ACC112 (cell line): ENCODE measurements around the gene OR2D3.
"Not testable (repeated sequence)": the region's sequence is repeated elsewhere in the genome, so short reads cannot be mapped to it uniquely, and the experiment has no call there.

Source experiments
- H2AFZ ChIP-seq: fragments of 200-600 bp; sonication (generic); one replicate; pipeline ENCODE4 v1.6.0; 2017; ENCODE audit warnings: antibody characterized with exemption, low read length; ENCODE audit not compliant: unreplicated experiment
- H3K27ac ChIP-seq: fragments of 200-600 bp; sonication (generic); 2 replicates; pipeline ENCODE4 v1.5.1; 2014; ENCODE audit warnings: low read depth, mild to moderate bottlenecking, antibody characterized with exemption, low read length, moderate library complexity
- H3K27me3 ChIP-seq: fragments of 200-600 bp; sonication (generic); 2 replicates; pipeline ENCODE4 v1.6.1; 2014; ENCODE audit warnings: mild to moderate bottlenecking, antibody characterized with exemption, low read length, moderate library complexity, mixed read lengths; ENCODE audit not compliant: insufficient read depth
- H3K36me3 ChIP-seq: fragments of 200-600 bp; sonication (generic); 2 replicates; pipeline ENCODE4 v1.6.1; 2016; ENCODE audit warnings: mild to moderate bottlenecking, antibody characterized with exemption, low read length, moderate library complexity, mixed read lengths; ENCODE audit not compliant: insufficient read depth
- H3K4me1 ChIP-seq: fragments of 200-600 bp; sonication (generic); one replicate; pipeline ENCODE4 v1.6.1; 2016; ENCODE audit warnings: low read length, mixed read lengths; ENCODE audit not compliant: insufficient read depth, unreplicated experiment, control insufficient read depth
- H3K4me3 ChIP-seq: fragments of 200-600 bp; sonication (generic); 2 replicates; pipeline ENCODE4 v1.5.1; 2014; ENCODE audit warnings: mild to moderate bottlenecking, low read depth, low read length
- H3K79me2 ChIP-seq: fragments of 200-600 bp; sonication (generic); one replicate; pipeline ENCODE4 v1.6.0; 2016; ENCODE audit warnings: low read length; ENCODE audit not compliant: control insufficient read depth, unreplicated experiment, insufficient read depth

Gene OR2D3

GRCh38 chr11:6895010-6895409 is 25.8 kb upstream of the OR2D3 start:
- Histone ChIP-seq H2AFZ (no peak overlapping the region), H3K4me3 (no peak overlapping the region), H3K36me3 (no peaks in the 10 kb centered on the region), H3K4me1 (no peaks in the 10 kb centered on the region), H3K79me2 (no peaks in the 10 kb centered on the region), H3K27ac (no peak overlapping the region), H3K27me3 (peaks cover 4% of the 10 kb centered on the region)

DNA sequence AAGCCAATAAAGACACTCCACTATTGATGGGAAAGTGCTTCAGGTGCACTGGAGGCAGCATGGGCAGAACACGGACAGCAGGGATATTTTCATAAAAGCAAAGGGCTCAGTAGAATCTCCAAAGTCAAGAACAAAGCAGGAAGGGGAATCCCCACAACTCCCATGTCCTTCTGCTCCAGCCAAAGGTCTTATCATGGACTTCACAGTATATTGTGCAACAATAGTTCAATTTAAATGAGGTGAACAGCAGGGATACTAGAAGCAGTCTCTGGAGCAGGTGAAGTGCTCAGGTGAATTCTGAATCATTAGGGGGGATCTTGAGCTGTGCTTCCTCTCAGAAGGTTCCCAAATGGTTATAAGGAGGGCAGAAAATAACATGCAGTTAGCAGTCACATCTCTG is 21.9 kb upstream of the OR2D3 start:
- no peaks in the 10 kb centered on the region for H3K36me3 ChIP-seq
- no peaks in the 10 kb centered on the region for H3K79me2 ChIP-seq
- no peak overlapping the region for H3K4me3 ChIP-seq
- no peak overlapping the region for H3K27ac ChIP-seq
- peaks cover 4% of the 10 kb centered on the region for H3K27me3 ChIP-seq
- no peaks in the 10 kb centered on the region for H3K4me1 ChIP-seq
- no peak overlapping the region for H2AFZ ChIP-seq

- no peak overlapping the region for H3K27ac ChIP-seq
- no peak overlapping the region for H2AFZ ChIP-seq
- H3K36me3 ChIP-seq: no peaks in the 10 kb centered on the region
- peaks cover 4% of the 10 kb centered on the region for H3K27me3 ChIP-seq
- H3K79me2 ChIP-seq: no peaks in the 10 kb centered on the region
- H3K4me1 ChIP-seq: no peaks in the 10 kb centered on the region
- no peak overlapping the region for H3K4me3 ChIP-seq
These were observed 20.3 kb upstream of the OR2D3 start for GRCh38 chr11:6900327-6900999.

DNA sequence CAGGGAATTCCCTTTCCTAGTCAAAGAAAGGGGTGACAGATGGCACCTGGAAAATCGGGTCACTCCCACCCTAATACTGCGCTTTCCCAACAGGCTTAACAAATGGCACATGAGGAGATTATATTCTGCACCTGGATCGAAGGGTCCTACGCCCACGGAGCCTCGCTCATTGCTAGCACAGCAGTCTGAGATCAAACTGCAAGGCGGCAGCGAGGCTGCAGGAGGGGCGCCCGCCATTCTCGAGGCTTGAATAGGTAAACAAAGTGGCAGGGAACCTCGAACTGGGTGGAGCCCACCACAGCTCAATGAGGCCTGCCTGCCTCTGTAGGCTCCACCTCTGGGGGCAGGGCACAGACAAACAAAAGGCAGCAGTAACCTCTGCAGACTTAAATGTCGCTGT is 16.0 kb upstream of the OR2D3 start:
- not testable (repeated sequence) for H3K36me3 ChIP-seq, H2AFZ ChIP-seq, H3K4me3 ChIP-seq, H3K27ac ChIP-seq, H3K79me2 ChIP-seq, H3K4me1 ChIP-seq, H3K27me3 ChIP-seq

DNA sequence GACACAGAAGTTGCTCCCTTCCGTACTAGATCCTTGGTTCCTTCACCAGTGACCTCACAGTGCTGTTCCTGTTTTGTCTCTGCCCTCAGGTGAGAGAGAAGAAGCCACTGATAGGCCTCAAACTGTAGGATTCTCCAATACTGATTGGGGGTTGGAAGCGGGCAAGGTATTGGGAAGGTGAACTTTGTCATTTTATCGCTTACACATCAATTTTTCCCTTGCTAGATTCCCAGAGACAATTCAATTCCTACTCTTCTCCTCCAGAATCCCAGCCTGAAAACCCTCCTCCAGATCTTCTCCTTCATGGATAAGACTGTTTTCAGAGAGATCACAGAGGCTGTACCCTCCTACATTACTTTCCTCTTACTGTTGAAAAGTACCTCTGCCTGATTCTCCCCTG is 9.4 kb upstream of the OR2D3 start:
- no peak overlapping the region for H2AFZ ChIP-seq
- no peaks in the 10 kb centered on the region for H3K79me2 ChIP-seq
- no peaks in the 10 kb centered on the region for H3K27me3 ChIP-seq
- no peak overlapping the region for H3K27ac ChIP-seq
- no peaks in the 10 kb centered on the region for H3K4me1 ChIP-seq
- no peaks in the 10 kb centered on the region for H3K36me3 ChIP-seq
- no peak overlapping the region for H3K4me3 ChIP-seq

GRCh38 chr11:6911948-6912347 is 8.9 kb upstream of the OR2D3 start:
- H3K36me3 ChIP-seq: no peaks in the 10 kb centered on the region
- no peak overlapping the region for H3K27ac ChIP-seq
- no peak overlapping the region for H2AFZ ChIP-seq
- no peaks in the 10 kb centered on the region for H3K27me3 ChIP-seq
- H3K4me1 ChIP-seq: no peaks in the 10 kb centered on the region
- no peaks in the 10 kb centered on the region for H3K79me2 ChIP-seq
- no peak overlapping the region for H3K4me3 ChIP-seq

- Histone ChIP-seq H3K4me3 (no peak overlapping the region), H3K27ac (no peak overlapping the region), H3K79me2 (no peaks in the 10 kb centered on the region), H3K27me3 (no peaks in the 10 kb centered on the region), H3K4me1 (no peaks in the 10 kb centered on the region), H3K36me3 (no peaks in the 10 kb centered on the region), H2AFZ (no peak overlapping the region)
These were observed 1.1 kb upstream of the OR2D3 start for GRCh38 chr11:6919698-6920097.

DNA sequence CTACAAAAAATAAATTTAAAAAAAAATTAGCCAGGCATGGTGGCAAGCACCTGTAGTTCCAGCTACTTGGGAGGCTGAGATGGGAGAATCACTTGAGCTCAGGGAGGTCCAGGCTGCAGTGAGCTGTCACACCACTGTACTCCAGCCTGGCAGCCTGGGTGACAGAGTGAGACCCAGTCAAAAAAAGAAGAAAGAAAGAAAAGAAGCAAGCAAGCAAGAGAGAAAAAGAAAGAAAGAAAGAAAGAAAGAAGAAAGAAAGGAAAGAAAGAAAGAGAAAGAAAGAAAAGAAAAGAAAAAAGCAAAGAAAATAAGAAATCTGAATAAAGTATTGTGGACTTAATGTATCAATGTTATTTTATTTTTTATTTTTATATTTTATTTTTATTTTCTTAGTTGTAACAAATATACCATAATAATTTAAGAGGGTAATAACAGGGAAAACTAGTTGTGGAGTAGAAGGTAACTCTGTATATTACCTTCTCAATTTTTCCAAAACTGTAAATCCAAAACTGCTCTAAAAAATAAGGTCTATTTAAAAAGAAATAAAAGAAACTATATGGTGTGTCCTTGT is 4.3 kb downstream of the OR2D3 start:
- Histone ChIP-seq H3K79me2 (peaks cover 5% of the 10 kb centered on the region), H3K27me3 (no peaks in the 10 kb centered on the region), H3K36me3 (no peaks in the 10 kb centered on the region), H3K27ac (no peak overlapping the region), H3K4me1 (peaks cover 17% of the 10 kb centered on the region), H2AFZ (no peak overlapping the region), H3K4me3 (no peak overlapping the region)

GRCh38 chr11:6925636-6926207 is 4.9 kb downstream of the OR2D3 start:
- Histone ChIP-seq H3K27ac (peak overlapping the region; percentile 44), H2AFZ (peak overlapping the region; percentile 40)

GRCh38 chr11:6926208-6927029 is 5.6 kb downstream of the OR2D3 start, which contains the start of gene ZNF215:
TSS of gene ZNF215 (plus strand) at chr11:6926426. CDS start at chr11:6932273, 5,847 bp downstream.
- H3K27me3 ChIP-seq: no peaks in the 10 kb centered on the region

More at GRCh38 chr11:6925636-6926207, 4.9 kb downstream of the OR2D3 start:
- Histone ChIP-seq H3K4me1 (peaks cover 17% of the 10 kb centered on the region), H3K4me3 (peak overlapping the region; percentile 98), H3K36me3 (no peaks in the 10 kb centered on the region), H3K79me2 (peaks cover 5% of the 10 kb centered on the region), H3K27me3 (no peaks in the 10 kb centered on the region)

More at GRCh38 chr11:6926208-6927029, 5.6 kb downstream of the OR2D3 start, which contains the start of gene ZNF215:
- Histone ChIP-seq H3K36me3 (no peaks in the 10 kb centered on the region), H3K4me1 (peaks cover 17% of the 10 kb centered on the region), H3K4me3 (peak within 1 kb of the TSS; percentile 98), H2AFZ (peak within 1 kb of the TSS; percentile 40), H3K27ac (peak within 1 kb of the TSS; percentile 44), H3K79me2 (peaks cover 5% of the 10 kb centered on the region)
